Measurements from ENCODE around the gene SMCO4.

SMCO4 gene

GRCh38 chr11:93510196-93510873, 32.9 kb downstream of the SMCO4 start:
- no peak for DNase-seq (ENCODE audit: low read depth in 2 of 3, low spot score in 2 of 3)

- no peak for DNase-seq (ENCODE audit: low read depth in 2 of 3, low spot score in 2 of 3)
Measured at GRCh38 chr11:93507517-93507916, 35.7 kb downstream of the SMCO4 start.

GRCh38 chr11:93505703-93506102, 37.5 kb downstream of the SMCO4 start:
- DNase-seq (ENCODE audit: low read depth in 2 of 3, low spot score in 2 of 3) = no peak

- DNase-seq (ENCODE audit: low read depth in 2 of 3, low spot score in 2 of 3) = no peak
Measured at GRCh38 chr11:93504110-93505095, 38.8 kb downstream of the SMCO4 start.

- no peak for DNase-seq (ENCODE audit: low read depth in 2 of 3, low spot score in 2 of 3)
Measured at GRCh38 chr11:93501856-93502255, 41.3 kb downstream of the SMCO4 start.

GRCh38 chr11:93500759-93501158, 42.4 kb downstream of the SMCO4 start:
- no peak for DNase-seq (ENCODE audit: low read depth in 2 of 3, low spot score in 2 of 3)

GRCh38 chr11:93498641-93499040, 44.5 kb downstream of the SMCO4 start:
- DNase-seq (ENCODE audit: low read depth in 2 of 3, low spot score in 2 of 3) = no peak

GRCh38 chr11:93498161-93498560, 45.0 kb downstream of the SMCO4 start:
- no peak for DNase-seq (ENCODE audit: low read depth in 2 of 3, low spot score in 2 of 3)

GRCh38 chr11:93497596-93497995, 45.6 kb downstream of the SMCO4 start:
- DNase-seq (ENCODE audit: low read depth in 2 of 3, low spot score in 2 of 3) = no peak

- DNase-seq (ENCODE audit: low read depth in 2 of 3, low spot score in 2 of 3) = no peak
Measured at GRCh38 chr11:93494357-93494756, 48.8 kb downstream of the SMCO4 start.

GRCh38 chr11:93493252-93493897, 49.8 kb downstream of the SMCO4 start:
- DNase-seq (ENCODE audit: low read depth in 2 of 3, low spot score in 2 of 3) = no peak

GRCh38 chr11:93492464-93493251, 50.5 kb downstream of the SMCO4 start:
- DNase-seq (ENCODE audit: low read depth in 2 of 3, low spot score in 2 of 3) = no peak

GRCh38 chr11:93491973-93492372, 51.2 kb downstream of the SMCO4 start:
- DNase-seq (ENCODE audit: low read depth in 2 of 3, low spot score in 2 of 3) = no peak

GRCh38 chr11:93490996-93491618, 52.1 kb downstream of the SMCO4 start:
- DNase-seq (ENCODE audit: low read depth in 2 of 3, low spot score in 2 of 3) = no peak

GRCh38 chr11:93489841-93490240, 53.4 kb downstream of the SMCO4 start:
- no peak for DNase-seq (ENCODE audit: low read depth in 2 of 3, low spot score in 2 of 3)

GRCh38 chr11:93487032-93487483, 56.1 kb downstream of the SMCO4 start:
- no peak for DNase-seq (ENCODE audit: low read depth in 2 of 3, low spot score in 2 of 3)

GRCh38 chr11:93485983-93486382, 57.2 kb downstream of the SMCO4 start:
- DNase-seq (ENCODE audit: low read depth in 2 of 3, low spot score in 2 of 3) = no peak

GRCh38 chr11:93484716-93485115, 58.5 kb downstream of the SMCO4 start:
- no peak for DNase-seq (ENCODE audit: low read depth in 2 of 3, low spot score in 2 of 3)

- DNase-seq (ENCODE audit: low read depth in 2 of 3, low spot score in 2 of 3) = no peak
Measured at GRCh38 chr11:93482556-93482955, 60.6 kb downstream of the SMCO4 start.

- DNase-seq (ENCODE audit: low read depth in 2 of 3, low spot score in 2 of 3) = no peak
Measured at GRCh38 chr11:93481696-93482095, 61.5 kb downstream of the SMCO4 start.

Data from activated CD8-positive, alpha-beta memory T cell treated with anti-CD3 and anti-CD28 coated beads for 48 hours (primary cell).